Fibroblast of skin of left biceps (primary cell): ENCODE results near the gene CATSPERZ.

ENCODE experiments used
- DNase-seq, 2 experiments: peaks; one replicate each; pipeline ENCODE4 v3.0.0-alpha.2; 2013; ENCODE audit warnings: low read depth in 2 of 2

Gene CATSPERZ

DNA sequence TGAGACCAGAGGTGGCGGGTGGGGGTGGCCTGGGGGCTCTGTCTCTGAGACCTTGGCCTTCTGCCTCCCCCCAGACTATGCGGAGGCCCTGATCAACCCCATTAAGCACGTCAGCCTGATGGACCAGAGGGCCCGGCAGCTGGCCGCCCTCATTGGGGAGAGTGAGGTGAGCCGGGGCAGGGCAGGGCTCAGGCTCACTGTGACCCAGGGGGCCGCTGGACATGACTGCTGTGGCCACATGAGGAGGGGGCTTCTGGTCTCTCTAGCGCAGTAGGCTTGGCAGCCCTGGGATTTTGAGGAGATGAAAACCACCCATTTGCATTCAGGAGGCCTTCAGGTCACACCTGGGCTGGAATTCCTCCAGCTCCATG is 36.2 kb upstream of the CATSPERZ start:
- DNase-seq = no peak

DNA sequence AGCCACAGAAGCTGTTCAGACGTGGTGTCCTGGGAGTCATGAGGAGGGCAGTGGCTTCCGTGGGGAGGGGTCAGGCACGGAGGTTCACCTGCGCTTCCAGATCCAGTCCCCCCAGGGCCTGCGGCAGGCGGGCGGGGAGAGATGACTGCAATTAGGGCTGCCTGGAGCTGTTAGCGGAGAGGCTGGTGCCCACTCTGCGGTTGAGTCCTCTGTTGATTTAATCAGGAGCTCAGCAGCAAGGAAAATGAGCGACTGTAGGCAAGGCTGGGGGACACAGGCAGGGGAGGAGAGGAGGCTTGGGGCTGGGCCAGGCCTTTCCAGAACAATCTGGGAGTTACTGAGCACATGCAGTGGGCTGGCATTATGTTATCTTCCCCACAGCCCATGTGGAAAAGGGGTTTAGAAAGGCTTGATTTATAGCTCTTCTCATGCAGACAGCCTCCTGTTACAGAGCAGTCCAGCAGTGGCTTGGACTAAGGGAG is 35.7 kb upstream of the CATSPERZ start:
- no peak for DNase-seq

- DNase-seq = no peak
These were observed 34.7 kb upstream of the CATSPERZ start for GRCh38 chr11:64265176-64266160.

DNA sequence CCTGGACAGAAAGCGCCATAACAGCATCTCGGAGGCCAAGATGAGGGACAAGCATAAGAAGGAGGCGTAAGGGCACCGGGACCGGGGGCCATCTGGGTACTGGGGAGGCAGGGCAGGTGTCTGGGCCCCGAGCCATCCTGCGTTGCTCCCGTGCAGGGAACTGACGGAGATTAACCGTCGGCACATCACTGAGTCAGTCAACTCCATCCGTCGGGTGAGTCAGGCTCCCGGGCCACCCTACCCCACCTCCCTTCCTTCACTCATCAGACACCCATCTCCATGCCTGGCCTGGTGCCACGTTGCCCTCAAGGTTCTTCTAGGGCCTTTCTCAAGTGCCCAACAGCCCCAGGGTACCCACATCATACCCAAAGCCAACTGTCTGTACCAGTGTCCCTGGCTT is 33.8 kb upstream of the CATSPERZ start:
- DNase-seq = no peak

DNA sequence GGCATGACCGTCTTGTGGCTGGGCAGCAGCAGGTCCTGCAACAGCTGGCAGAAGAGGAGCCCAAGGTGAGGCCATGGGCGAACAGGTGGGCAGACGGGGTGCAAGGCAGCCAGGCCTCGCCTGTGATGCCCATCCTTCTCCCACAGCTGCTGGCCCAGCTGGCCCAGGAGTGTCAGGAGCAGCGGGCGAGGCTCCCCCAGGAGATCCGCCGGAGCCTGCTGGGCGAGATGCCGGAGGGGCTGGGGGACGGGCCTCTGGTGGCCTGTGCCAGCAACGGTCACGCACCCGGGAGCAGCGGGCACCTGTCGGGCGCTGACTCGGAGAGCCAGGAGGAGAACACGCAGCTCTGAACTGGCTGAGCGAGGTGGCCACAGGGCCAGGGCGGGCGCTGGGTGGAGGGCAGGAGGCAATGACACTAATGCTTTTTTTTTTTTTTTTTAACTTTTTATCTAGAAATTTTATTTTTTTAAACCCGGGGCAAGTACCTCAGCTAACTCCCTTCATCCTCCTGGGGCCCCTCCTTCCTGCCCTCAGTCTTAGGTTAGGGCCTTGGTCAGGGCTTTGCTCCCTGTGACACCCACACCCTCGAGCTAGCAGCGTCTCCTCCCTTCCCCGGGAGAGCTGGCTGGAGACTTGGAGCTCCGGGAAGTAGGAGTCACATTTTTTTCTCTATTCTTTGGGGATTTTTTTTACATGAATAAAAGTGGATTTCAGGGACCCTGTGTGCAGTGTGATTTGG is 32.8 kb upstream of the CATSPERZ start:
- no peak for DNase-seq

GRCh38 chr11:64268025-64268892 is 31.9 kb upstream of the CATSPERZ start:
- no peak for DNase-seq

- DNase-seq = no peak
These were observed 31.1 kb upstream of the CATSPERZ start for GRCh38 chr11:64268893-64269539.

- peak; percentile 100 for DNase-seq
These were observed 30.5 kb upstream of the CATSPERZ start for GRCh38 chr11:64269540-64270220.

- no peak for DNase-seq
These were observed 24.9 kb upstream of the CATSPERZ start for GRCh38 chr11:64275031-64275800.

DNA sequence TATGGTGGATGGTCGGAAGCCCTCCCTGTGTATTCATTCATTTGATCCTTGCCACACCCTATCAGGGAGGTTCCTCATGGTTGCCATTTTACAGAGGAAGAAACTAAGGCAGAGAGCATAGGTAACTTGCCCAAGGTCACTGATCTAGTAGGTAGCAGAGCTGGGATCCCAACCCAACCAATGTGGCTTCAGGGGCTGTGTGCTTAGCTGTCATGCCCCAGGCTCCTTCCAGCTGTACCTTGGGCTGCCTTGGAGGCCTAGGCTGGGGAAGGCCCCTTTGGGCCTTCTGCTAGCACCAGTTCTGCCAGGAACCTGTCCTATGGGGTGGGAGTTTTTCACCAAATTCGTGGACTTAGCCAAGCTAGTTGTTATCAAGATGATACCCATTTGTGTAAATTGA is 24.3 kb upstream of the CATSPERZ start:
- no peak for DNase-seq

- no peak for DNase-seq
These were observed 23.3 kb upstream of the CATSPERZ start for GRCh38 chr11:64276653-64277431.

DNA sequence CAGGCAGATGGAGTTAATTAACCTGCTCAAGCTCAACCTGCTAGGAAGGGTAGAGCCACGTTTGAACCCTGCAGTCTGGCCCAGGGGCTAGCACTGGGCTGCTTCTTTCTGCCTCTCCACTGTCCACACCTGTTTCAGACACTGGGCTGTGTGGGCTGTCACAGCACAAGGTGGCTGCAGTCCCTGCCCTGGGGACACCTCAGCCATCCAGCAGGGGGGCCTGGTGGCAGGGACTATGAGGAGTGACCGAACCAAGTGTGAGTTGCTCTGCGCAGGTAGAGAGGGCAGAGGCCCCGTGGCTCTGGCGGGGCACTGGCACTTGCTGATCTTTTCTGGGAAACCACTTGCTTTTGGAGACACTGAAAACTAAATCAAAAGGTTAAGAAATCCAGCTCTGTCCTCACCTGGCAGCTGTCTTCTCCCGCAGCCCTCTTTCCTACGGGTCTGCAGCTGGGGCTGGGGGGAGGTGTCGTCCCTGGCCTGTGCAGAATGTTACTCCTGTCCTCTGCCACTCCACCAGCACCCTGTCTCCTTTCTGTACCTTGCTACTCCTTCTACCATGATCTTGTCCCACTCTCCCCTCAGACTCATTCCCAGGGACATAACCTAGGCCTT is 21.5 kb upstream of the CATSPERZ start:
- no peak for DNase-seq

DNA sequence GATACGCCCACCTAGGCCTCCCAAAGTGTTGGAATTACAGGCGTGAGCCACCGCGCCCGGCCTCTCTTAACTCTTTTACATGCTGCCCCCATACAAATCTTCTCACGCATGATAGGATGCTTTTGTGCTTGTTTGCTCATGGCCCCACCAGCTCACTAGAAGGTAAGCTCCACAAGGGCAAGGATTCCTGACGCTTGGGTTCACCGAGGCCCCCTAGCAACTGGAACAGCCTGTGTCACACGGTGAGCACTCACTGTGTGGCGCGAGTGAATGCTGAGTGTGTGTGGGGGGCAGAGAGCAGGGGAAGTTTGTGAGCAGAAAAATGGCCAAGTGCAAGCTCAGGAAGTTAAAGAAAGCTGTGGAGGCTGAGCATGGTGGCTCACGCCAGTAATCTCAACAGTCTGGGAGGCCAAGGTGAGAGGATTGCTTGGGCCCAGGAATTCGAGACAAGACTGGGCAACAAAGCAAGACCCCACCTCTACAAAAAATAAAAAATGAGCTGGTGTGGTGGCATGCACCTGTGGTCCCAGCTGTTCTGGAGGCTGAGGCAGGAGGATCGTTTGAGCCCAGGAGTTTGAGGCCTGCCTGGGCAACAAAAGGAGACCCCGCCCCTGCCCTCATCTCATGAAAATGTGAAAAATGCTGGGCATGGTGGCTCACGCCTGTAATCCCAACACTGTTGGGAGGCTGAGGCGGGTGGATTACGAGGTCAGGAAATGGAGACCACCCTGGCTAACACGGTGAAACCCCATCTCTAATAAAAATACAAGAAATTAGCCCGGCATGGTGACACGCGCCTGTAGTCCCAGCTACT is 18.0 kb upstream of the CATSPERZ start:
- DNase-seq = no peak

DNA sequence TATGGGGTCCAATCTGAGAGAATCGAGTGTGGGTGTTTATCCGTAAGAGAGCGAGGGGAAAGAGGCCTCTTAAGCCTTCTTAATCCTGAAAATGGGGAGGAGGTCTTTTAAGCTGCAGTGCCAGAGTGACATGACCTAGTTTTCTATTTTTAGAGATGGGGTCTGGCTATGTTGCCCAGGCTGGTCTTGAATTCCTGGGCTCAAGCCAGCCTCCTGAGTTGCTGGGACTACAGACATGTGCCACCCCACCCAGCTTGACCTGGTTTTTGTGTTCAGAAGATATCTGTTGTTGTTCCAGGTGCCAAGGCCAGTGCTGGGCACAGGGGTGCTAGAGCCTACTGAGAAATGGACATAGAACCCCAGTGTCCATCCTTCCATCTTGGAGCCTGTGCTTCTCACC is 17.1 kb upstream of the CATSPERZ start:
- no peak for DNase-seq

GRCh38 chr11:64284048-64284961 is 15.9 kb upstream of the CATSPERZ start, which contains the start of gene BAD:
Gene BAD, minus strand, starts transcription at chr11:64284665. Its CDS starts 297 bp downstream, at chr11:64284368.
- peak; percentile 67 to 68 for DNase-seq
